ENCODE data around the gene BCO1.

The BCO1 gene

GRCh38 chr16:81327011-81327410 is 88.5 kb downstream of the BCO1 start:
- no peak overlapping the region for H3K4me3 Mint-ChIP-seq
- H3K9me3 Mint-ChIP-seq = no peaks in the 10 kb centered on the region
- H3K36me3 Mint-ChIP-seq (ENCODE audit: low read depth) = peaks cover 10% of the 10 kb centered on the region
- H3K4me1 Mint-ChIP-seq = peaks cover 21% of the 10 kb centered on the region
- no peak for TF ChIP-seq CTCF (IDR thresholded peaks at IDR 0.05)
- no peak overlapping the region for H3K27ac Mint-ChIP-seq
- no peak for DNase-seq
- H3K27me3 Mint-ChIP-seq (ENCODE audit: low read depth, poor library complexity) = no peaks in the 10 kb centered on the region

- H3K27ac Mint-ChIP-seq = no peak overlapping the region
- H3K27me3 Mint-ChIP-seq (ENCODE audit: low read depth, poor library complexity) = no peaks in the 10 kb centered on the region
- H3K9me3 Mint-ChIP-seq = peaks cover 5% of the 10 kb centered on the region
- peaks cover 14% of the 10 kb centered on the region for H3K36me3 Mint-ChIP-seq (ENCODE audit: low read depth)
- H3K4me1 Mint-ChIP-seq = peaks cover 21% of the 10 kb centered on the region
- TF ChIP-seq CTCF (IDR thresholded peaks at IDR 0.05) = no peak
- H3K4me3 Mint-ChIP-seq = no peak overlapping the region
- no peak for DNase-seq
These were observed 89.1 kb downstream of the BCO1 start for GRCh38 chr16:81327447-81328196.

- no peak overlapping the region for H3K27ac Mint-ChIP-seq
- peaks cover 6% of the 10 kb centered on the region for H3K9me3 Mint-ChIP-seq
- no peak for DNase-seq
- H3K4me3 Mint-ChIP-seq = no peak overlapping the region
- H3K27me3 Mint-ChIP-seq (ENCODE audit: low read depth, poor library complexity) = no peaks in the 10 kb centered on the region
- no peak for TF ChIP-seq CTCF (IDR thresholded peaks at IDR 0.05)
- peaks cover 33% of the 10 kb centered on the region for H3K36me3 Mint-ChIP-seq (ENCODE audit: low read depth)
- peaks cover 13% of the 10 kb centered on the region for H3K4me1 Mint-ChIP-seq
These were observed 91.5 kb downstream of the BCO1 start for GRCh38 chr16:81329947-81330346.

GRCh38 chr16:81333356-81333755 is 94.9 kb downstream of the BCO1 start:
- Mint-ChIP-seq H3K36me3 (ENCODE audit: low read depth) (peaks cover 51% of the 10 kb centered on the region), H3K4me1 (peaks cover 13% of the 10 kb centered on the region), H3K27ac (no peak overlapping the region), H3K27me3 (ENCODE audit: low read depth, poor library complexity) (no peaks in the 10 kb centered on the region), H3K9me3 (peaks cover 16% of the 10 kb centered on the region), H3K4me3 (no peak overlapping the region)
- DNase-seq = no peak
- no peak for TF ChIP-seq CTCF (IDR thresholded peaks at IDR 0.05)

- no peaks in the 10 kb centered on the region for H3K27me3 Mint-ChIP-seq (ENCODE audit: low read depth, poor library complexity)
- H3K4me1 Mint-ChIP-seq = no peaks in the 10 kb centered on the region
- H3K4me3 Mint-ChIP-seq = no peak overlapping the region
- no peak for TF ChIP-seq CTCF (IDR thresholded peaks at IDR 0.05)
- no peak for DNase-seq
- H3K27ac Mint-ChIP-seq = no peak overlapping the region
- H3K9me3 Mint-ChIP-seq = peaks cover 35% of the 10 kb centered on the region
- peaks cover 71% of the 10 kb centered on the region for H3K36me3 Mint-ChIP-seq (ENCODE audit: low read depth)
These were observed 97.2 kb downstream of the BCO1 start for GRCh38 chr16:81335669-81336068.

- Mint-ChIP-seq H3K4me3 (no peak overlapping the region), H3K27me3 (ENCODE audit: low read depth, poor library complexity) (no peaks in the 10 kb centered on the region), H3K36me3 (ENCODE audit: low read depth) (peaks cover 66% of the 10 kb centered on the region), H3K9me3 (peaks cover 49% of the 10 kb centered on the region), H3K4me1 (no peaks in the 10 kb centered on the region), H3K27ac (no peak overlapping the region)
- TF ChIP-seq CTCF (IDR thresholded peaks at IDR 0.05) = no peak
- no peak for DNase-seq
These were observed 98.6 kb downstream of the BCO1 start for GRCh38 chr16:81337097-81337496.
